Islet of Langerhans (tissue), 1 donor: ENCODE data around the gene RGMB.

Source experiments
- FAIRE-seq: peaks from one replicate; lab custom pipeline; 2011; peaks lifted over from hg19 to GRCh38; lab: Jason Lieb, UNC

The RGMB gene

GRCh38 chr5:98768160-98768959 is 5.1 kb upstream of the RGMB start:
- FAIRE-seq = no peak

GRCh38 chr5:98768960-98769209 is 4.6 kb upstream of the RGMB start:
- FAIRE-seq = no peak

GRCh38 chr5:98769210-98769958 is 4.1 kb upstream of the RGMB start:
- no peak for FAIRE-seq

GRCh38 chr5:98769959-98770208 is 3.6 kb upstream of the RGMB start:
- no peak for FAIRE-seq

- no peak for FAIRE-seq
Observed at GRCh38 chr5:98770209-98770910, 3.1 kb upstream of the RGMB start.

GRCh38 chr5:98770911-98771322 is 2.5 kb upstream of the RGMB start:
- no peak for FAIRE-seq

DNA sequence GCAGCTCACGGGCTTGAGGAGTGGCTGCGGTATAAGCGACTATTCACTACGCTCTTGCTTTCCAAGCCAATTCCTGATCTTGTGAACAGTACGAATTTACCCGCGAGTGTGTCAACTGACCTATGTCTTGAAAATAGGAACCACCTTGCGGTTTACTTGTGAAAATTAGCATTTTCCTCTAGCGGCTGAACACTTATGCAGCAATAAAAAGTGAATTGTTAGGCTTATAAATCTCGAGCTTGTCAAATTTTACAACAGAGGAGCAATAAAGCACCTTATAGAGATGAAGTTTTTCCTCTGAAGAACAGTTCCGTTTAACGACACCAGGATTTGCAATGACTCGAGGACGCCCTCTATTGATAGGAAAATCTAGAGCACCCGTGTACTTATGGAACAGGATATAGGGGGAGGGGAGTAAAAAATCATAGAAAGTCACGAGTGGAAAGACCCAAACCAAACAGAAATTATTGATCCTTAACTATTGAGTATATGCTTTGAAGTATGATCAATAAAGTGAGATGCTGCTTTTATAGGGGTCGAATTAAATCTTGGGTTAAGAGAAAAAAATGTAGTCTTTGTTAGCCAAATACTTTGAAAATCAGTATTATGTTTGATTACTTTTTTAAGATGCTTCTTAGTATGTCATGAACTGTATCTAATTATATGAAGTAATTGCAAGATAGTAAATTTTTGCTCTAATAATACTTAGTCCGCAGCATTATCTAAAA is 1.9 kb upstream of the RGMB start:
- peak; percentile 74 for FAIRE-seq

DNA sequence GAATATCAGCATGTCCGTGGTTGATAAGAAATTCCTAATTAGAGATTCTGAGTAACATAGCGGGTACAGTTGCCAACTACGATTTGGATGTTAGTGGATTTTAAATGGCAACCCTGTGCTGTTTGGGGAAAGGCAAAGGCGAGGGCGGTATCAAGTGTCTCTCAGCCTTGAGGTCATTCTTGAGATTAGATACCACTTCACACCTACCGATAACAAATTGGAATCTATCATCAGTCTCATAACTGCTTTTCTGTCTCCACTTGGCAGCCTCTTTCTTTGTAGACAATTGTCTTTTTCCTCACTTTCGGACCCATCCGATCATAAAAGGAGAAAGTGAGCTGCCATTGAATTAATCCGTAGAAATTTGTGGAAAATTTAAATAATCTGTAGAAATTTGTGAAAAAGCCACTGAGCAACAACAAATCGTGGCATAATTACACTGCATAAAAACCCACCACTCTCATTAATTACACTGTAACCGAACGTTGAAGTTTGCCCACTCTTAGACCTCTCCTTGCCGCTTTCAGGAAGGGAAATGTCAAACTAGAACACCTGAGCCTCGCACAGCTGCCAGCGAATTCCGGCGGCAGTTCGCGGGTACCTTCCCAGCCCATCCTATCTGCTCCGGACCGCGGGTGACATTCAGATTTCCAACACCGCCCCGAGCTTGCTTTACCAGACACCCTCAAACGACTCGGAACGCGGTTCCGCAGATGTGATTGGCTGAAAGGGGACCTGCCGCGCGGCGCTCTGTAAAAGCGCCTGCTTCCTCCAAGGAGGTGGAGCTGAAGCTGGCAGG is 849 bp upstream of the RGMB start:
- FAIRE-seq = peak; percentile 36

DNA sequence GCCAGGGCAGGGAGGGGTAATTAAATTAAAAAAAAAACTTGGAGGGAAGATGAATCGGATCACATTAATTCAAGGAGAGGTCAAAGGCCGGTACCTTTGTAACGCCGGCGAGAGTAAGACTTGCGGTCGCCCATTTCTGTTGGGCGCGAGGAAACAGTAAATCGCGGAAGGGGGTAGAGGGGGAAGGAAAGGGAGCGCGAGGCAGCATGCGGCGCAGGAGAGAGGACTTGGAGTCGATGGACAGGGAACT is 324 bp upstream of the RGMB start:
- FAIRE-seq = no peak

- FAIRE-seq = no peak
Observed at GRCh38 chr5:98774192-98775033, 950 bp downstream of the RGMB start.

DNA sequence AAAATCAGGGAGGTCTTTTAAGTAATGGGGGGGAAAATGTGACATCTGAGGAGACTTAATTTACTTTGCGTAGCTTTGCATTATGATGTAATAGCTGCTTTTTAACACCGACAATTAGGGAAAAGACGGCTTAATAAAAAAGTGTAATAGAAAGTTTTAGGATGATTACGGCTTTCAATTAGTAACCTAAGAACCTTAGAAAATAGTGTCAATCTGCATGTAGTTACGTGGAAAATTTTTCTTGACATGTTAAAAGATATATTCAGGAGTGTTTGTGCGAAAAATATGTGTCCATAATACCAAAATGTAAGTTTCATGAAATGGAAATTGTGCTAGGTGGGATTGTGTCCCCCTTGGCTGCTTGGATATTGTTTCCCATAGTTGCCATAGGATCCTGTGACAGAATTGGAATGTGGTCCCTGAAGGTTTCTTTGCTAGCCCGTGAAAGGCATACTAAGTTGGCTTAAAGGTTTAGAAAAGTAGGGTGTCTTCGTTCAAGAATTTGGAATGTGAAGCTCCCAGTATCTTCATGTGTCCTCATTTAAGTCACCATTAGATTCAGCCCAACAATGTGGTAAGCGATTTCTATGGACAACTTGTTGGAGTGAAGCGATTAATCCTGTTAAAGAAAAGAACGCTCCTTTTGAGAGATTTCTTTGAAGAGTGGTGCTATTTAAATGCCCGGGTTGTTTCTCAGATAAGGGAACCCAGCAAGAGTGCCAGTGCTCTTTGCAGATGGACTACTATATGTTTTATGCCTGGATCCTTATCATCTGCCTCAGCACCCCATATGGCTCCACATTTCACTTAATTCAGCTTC is 2.0 kb downstream of the RGMB start:
- FAIRE-seq = peak; percentile 9

GRCh38 chr5:98776066-98776705 is 2.7 kb downstream of the RGMB start:
- FAIRE-seq = no peak

GRCh38 chr5:98777295-98777694 is 3.8 kb downstream of the RGMB start:
- no peak for FAIRE-seq

- FAIRE-seq = no peak
Observed at GRCh38 chr5:98779264-98779877, 5.9 kb downstream of the RGMB start.

- FAIRE-seq = no peak
Observed at GRCh38 chr5:98780390-98780789, 6.9 kb downstream of the RGMB start.

DNA sequence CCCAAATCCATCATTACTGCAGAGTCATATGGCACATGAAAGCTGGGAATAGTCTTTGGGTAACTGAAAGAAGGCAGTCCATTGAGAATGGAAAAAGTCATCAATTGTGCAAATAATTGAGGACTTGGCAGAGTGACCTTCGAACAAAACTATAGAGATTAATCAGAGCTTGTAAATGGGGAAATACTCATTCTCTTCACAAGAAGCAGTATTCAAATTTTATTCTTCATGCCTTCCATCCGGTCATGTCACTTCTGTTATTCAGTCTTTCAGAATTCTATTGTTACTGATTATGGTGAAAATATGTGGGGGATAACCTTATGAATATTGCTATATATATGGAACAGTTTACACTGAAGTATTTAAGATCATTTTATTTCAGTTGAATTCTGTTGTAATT is 8.1 kb downstream of the RGMB start:
- FAIRE-seq = no peak

DNA sequence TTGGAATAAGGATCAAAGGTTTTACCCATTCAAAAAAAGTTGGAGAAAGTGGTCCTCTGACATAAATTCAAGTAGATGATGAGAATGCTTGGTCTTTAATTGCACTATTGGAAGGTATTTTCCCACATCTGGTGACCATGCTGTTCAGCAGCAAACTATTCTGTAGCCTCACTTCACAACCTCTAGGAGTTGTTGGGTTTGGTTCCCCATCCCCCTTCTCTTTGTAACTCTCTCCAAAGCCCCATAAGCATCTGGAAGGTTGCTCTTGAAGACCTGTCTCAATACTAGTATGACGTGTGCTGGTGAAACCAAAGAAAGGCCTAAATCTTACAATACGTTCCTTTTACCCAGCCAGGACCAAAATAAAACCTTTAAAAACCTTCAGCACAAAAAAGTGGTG is 8.5 kb downstream of the RGMB start:
- FAIRE-seq = no peak

DNA sequence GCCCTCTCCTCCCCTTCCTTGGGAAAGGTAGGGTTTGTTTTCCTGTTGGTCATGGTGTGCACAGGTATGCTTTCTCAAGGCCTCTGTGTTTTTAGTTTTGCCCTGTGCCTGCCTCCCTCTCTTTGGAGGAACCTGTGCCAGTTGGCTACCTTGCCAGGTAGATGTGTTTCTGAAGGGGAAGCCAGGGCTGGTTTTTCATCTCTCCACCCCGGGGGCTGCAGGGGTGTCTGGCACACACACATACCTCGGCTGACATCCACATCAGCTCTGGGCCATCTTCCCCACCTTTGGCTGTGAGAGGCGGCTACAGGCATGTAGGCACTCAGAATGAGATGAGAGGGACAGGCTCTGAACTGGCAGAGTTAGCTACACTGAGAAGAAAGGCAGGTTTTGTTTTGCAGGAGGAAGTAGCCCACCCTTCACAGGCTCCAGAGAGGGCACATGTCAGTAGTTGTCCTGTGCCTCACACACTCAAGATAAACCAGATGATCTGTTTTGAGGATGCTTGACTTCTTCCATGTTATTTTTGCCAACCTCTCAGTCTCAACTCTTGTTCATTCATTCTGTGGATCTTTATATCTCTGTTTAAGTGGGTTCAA is 9.7 kb downstream of the RGMB start:
- no peak for FAIRE-seq

DNA sequence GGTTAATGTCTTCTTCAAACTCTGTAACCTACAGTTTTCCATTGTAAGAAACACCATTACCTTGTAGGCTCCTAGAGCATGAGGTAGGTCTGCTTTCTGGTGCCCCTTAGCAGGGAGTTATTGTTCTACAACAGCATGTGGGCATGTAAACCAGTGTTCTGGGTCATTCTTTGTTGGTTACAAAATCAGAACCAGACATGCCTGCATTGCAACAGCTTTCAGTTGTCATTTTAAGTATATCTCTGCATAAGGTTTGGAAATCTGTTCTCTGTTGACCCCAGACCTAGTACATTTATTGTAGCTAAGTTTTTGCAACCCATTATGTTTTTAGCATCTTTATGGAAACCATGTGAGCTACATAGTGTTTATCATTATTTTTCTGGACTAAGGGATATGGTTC is 10.9 kb downstream of the RGMB start:
- FAIRE-seq = no peak
